ENCODE data around the gene AOC1. TPM values are rescaled to one million over a fixed set of nuclear protein-coding genes. Genes with fewer than 3 reads are reported as not detected.

Gene AOC1
- total RNA-seq, 2 experiments from 2014 or later, result not detected

- Mint-ChIP-seq H3K27ac (no peak overlapping the region), H3K27me3 (peaks cover 15% of the 10 kb centered on the region), H3K9me3 (no peaks in the 10 kb centered on the region), H3K36me3 (ENCODE audit: low read depth) (no peaks in the 10 kb centered on the region), H3K4me1 (no peaks in the 10 kb centered on the region), H3K4me3 (no peak overlapping the region)
- POLR2A ChIA-PET, result no interaction called here
- DNase-seq, result no peak
- CTCF ChIA-PET, result no interaction called here
These were observed 6.9 kb upstream of the AOC1 start for GRCh38 chr7:150845421-150845861.

GRCh38 chr7:150846291-150847115 is 5.8 kb upstream of the AOC1 start:
- ChIA-PET POLR2A (no interaction called here), CTCF (interaction anchor here (0.5 kb wide), 1 partner anchor 41 kb away, joined by 3 read pairs; no protein-coding TSS in a partner anchor)
- no peak for DNase-seq
- H3K9me3 Mint-ChIP-seq, result no peaks in the 10 kb centered on the region
- peaks cover 22% of the 10 kb centered on the region for H3K27me3 Mint-ChIP-seq
- no peaks in the 10 kb centered on the region for H3K36me3 Mint-ChIP-seq (ENCODE audit: low read depth)
- no peak overlapping the region for H3K4me3 Mint-ChIP-seq
- H3K4me1 Mint-ChIP-seq, result no peaks in the 10 kb centered on the region
- H3K27ac Mint-ChIP-seq, result no peak overlapping the region

DNA sequence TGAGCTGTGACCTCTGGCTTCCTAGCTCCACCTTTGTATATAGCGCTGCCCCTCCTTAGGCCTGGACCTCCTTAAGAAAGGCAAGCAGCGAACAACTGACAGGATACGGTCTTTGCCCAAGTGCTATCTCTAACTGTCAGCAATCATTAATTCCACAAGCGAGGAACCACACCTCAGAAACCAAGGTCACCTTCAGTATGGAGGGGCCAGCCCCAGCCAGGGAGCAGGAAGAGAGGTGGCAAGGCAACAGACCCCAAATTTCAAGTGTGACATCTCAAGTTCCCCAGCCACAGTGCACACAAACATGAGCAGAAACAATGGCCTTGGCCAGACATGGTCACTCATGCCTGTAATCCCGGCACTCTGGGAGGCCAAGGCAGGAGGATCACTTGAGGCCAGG is 4.8 kb upstream of the AOC1 start:
- H3K27me3 Mint-ChIP-seq, result peaks cover 29% of the 10 kb centered on the region
- ChIA-PET CTCF (no interaction called here), POLR2A (no interaction called here)
- H3K36me3 Mint-ChIP-seq (ENCODE audit: low read depth), result no peaks in the 10 kb centered on the region
- peaks cover 2% of the 10 kb centered on the region for H3K4me1 Mint-ChIP-seq
- no peaks in the 10 kb centered on the region for H3K9me3 Mint-ChIP-seq
- H3K4me3 Mint-ChIP-seq, result no peak overlapping the region
- H3K27ac Mint-ChIP-seq, result no peak overlapping the region
- DNase-seq, result no peak

- Mint-ChIP-seq H3K36me3 (ENCODE audit: low read depth) (no peaks in the 10 kb centered on the region), H3K27me3 (peaks cover 33% of the 10 kb centered on the region), H3K9me3 (no peaks in the 10 kb centered on the region), H3K4me1 (peaks cover 2% of the 10 kb centered on the region), H3K4me3 (no peak overlapping the region), H3K27ac (no peak overlapping the region)
- ChIA-PET CTCF (no interaction called here), POLR2A (no interaction called here)
- no peak for DNase-seq
These were observed 4.2 kb upstream of the AOC1 start for GRCh38 chr7:150848111-150848510.

- H3K4me3 Mint-ChIP-seq, result no peak overlapping the region
- CTCF ChIA-PET, result no interaction called here
- no peak overlapping the region for H3K27ac Mint-ChIP-seq
- DNase-seq, result no peak
- no peaks in the 10 kb centered on the region for H3K9me3 Mint-ChIP-seq
- POLR2A ChIA-PET, result no interaction called here
- peaks cover 2% of the 10 kb centered on the region for H3K4me1 Mint-ChIP-seq
- H3K27me3 Mint-ChIP-seq, result peaks cover 34% of the 10 kb centered on the region
- no peaks in the 10 kb centered on the region for H3K36me3 Mint-ChIP-seq (ENCODE audit: low read depth)
These were observed 3.7 kb upstream of the AOC1 start for GRCh38 chr7:150848561-150849115.

- no peak overlapping the region for H3K4me3 Mint-ChIP-seq
- ChIA-PET POLR2A (interaction anchor here (0.5 kb wide), 1 partner anchor 29 kb away, joined by 3 read pairs; no protein-coding TSS in a partner anchor), CTCF (no interaction called here)
- peaks cover 35% of the 10 kb centered on the region for H3K27me3 Mint-ChIP-seq
- H3K9me3 Mint-ChIP-seq, result no peaks in the 10 kb centered on the region
- peaks cover 2% of the 10 kb centered on the region for H3K4me1 Mint-ChIP-seq
- H3K36me3 Mint-ChIP-seq (ENCODE audit: low read depth), result no peaks in the 10 kb centered on the region
- DNase-seq, result no peak
- H3K27ac Mint-ChIP-seq, result no peak overlapping the region
These were observed 3.0 kb upstream of the AOC1 start for GRCh38 chr7:150849204-150849775.

DNA sequence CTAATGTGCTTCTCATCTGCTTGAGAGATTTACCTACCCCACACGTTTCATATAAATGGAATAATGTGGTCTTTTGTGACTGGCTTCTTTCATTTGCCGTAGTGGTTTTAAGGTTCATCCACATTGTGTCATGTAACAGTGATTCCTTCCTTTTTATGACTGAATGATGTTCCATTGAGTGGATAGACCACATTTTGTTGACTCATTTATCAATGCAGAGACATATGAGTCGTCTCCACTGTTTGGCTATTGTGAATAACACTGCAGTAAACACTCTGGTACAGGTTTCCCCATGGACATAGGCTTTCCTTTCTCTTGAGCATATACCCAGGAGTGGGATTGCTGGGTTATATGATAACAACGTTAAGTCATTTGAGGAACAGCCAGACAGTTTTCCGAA is 2.0 kb upstream of the AOC1 start:
- no peak overlapping the region for H3K27ac Mint-ChIP-seq
- peaks cover 2% of the 10 kb centered on the region for H3K4me1 Mint-ChIP-seq
- H3K9me3 Mint-ChIP-seq, result no peaks in the 10 kb centered on the region
- ChIA-PET CTCF (no interaction called here), POLR2A (no interaction called here)
- no peak overlapping the region for H3K4me3 Mint-ChIP-seq
- H3K36me3 Mint-ChIP-seq (ENCODE audit: low read depth), result no peaks in the 10 kb centered on the region
- H3K27me3 Mint-ChIP-seq, result peaks cover 36% of the 10 kb centered on the region
- no peak for DNase-seq

- ChIA-PET CTCF (interaction anchor here (1.0 kb wide), 1 partner anchor 25 kb away, joined by 3 read pairs; no protein-coding TSS in a partner anchor), POLR2A (no interaction called here)
- Mint-ChIP-seq H3K27me3 (peaks cover 38% of the 10 kb centered on the region), H3K27ac (no peak overlapping the region), H3K4me1 (peaks cover 2% of the 10 kb centered on the region), H3K36me3 (ENCODE audit: low read depth) (no peaks in the 10 kb centered on the region), H3K4me3 (no peak overlapping the region), H3K9me3 (no peaks in the 10 kb centered on the region)
- DNase-seq, result no peak
These were observed 586 bp upstream of the AOC1 start for GRCh38 chr7:150851492-150852370.

- peaks cover 33% of the 10 kb centered on the region for H3K27me3 Mint-ChIP-seq
- no peak overlapping the region for H3K4me3 Mint-ChIP-seq
- peaks cover 2% of the 10 kb centered on the region for H3K4me1 Mint-ChIP-seq
- H3K27ac Mint-ChIP-seq, result no peak overlapping the region
- no peak for DNase-seq
- H3K36me3 Mint-ChIP-seq (ENCODE audit: low read depth), result no peaks in the 10 kb centered on the region
- POLR2A ChIA-PET, result no interaction called here
- no peaks in the 10 kb centered on the region for H3K9me3 Mint-ChIP-seq
- CTCF ChIA-PET, result interaction anchor here (0.6 kb wide), 1 partner anchor 582 kb away, joined by 4 read pairs; no protein-coding TSS in a partner anchor
These were observed 2.0 kb downstream of the AOC1 start for GRCh38 chr7:150854066-150855000.

- Mint-ChIP-seq H3K27ac (no peak overlapping the region), H3K36me3 (ENCODE audit: low read depth) (no peaks in the 10 kb centered on the region), H3K4me1 (peaks cover 2% of the 10 kb centered on the region), H3K27me3 (peaks cover 26% of the 10 kb centered on the region), H3K4me3 (no peak overlapping the region), H3K9me3 (no peaks in the 10 kb centered on the region)
- no peak for DNase-seq
- ChIA-PET CTCF (interaction anchor here (0.6 kb wide), 1 partner anchor 582 kb away, joined by 4 read pairs; no protein-coding TSS in a partner anchor), POLR2A (no interaction called here)
These were observed 2.7 kb downstream of the AOC1 start for GRCh38 chr7:150855046-150855445.

DNA sequence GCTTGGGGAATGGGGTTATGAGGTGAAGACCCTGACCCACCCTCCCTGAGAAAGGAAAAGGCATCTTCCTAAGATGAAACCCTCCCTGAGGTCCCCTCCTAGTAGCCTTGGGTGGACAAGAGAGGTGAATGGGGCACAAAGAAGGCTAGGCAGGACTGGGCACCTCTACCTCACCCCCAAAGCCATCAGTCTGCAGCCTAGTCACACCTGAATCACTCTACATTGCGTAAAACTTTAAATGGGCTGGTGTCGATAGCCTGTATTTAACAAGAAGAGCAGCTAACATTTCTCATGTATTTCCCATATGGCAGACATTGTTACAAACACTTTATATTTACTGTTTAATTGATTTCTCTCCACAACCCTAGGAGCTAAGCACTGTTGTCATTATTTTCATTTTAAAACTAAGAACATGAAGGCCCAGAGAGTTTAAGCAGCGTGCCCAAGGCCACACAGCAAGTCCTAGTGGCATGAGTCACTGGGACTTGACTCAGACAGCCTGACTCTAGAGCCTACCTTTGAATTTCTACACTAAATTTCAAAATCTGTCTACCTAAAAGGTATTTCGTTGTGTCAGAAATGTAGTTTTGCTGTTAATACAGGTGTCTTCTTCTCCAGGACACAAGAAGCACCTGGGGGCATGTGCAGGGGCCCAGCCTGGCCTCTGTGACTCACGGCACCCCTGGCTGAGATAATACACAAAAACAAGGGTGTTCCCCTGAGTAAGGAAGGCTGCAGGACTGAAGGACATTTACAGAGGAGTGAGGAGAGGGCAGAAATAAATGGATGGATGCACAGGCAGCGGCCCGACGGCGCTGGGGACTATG is 3.4 kb downstream of the AOC1 start:
- no peak overlapping the region for H3K4me3 Mint-ChIP-seq
- H3K27ac Mint-ChIP-seq, result no peak overlapping the region
- H3K36me3 Mint-ChIP-seq (ENCODE audit: low read depth), result no peaks in the 10 kb centered on the region
- H3K4me1 Mint-ChIP-seq, result peaks cover 2% of the 10 kb centered on the region
- no peaks in the 10 kb centered on the region for H3K9me3 Mint-ChIP-seq
- CTCF ChIA-PET, result no interaction called here
- peaks cover 21% of the 10 kb centered on the region for H3K27me3 Mint-ChIP-seq
- no peak for DNase-seq
- POLR2A ChIA-PET, result no interaction called here

Measured in activated CD4-positive, alpha-beta memory T cell treated with anti-CD3 and anti-CD28 coated beads, Interleukin-2, amount 10 ng/mL, durations not matched to agents 7 days and 5 days (primary cell).